Measurements from ENCODE around the gene SOX9. TPM values are rescaled to one million over a fixed set of nuclear protein-coding genes. Genes with fewer than 3 reads are reported as not detected.
"Not testable (repeated sequence)": the region's sequence is repeated elsewhere in the genome, so short reads cannot be mapped to it uniquely, and the experiment has no call there.

SOX9 gene
- total RNA-seq, 1 donor from 2014 or later, result 6.3 TPM

- no peaks in the 10 kb centered on the region for H3K36me3 ChIP-seq (ENCODE audit: control insufficient read depth in 3 of 3, insufficient read depth in 3 of 3, low read length in 3 of 3)
- no peaks in the 10 kb centered on the region for H3K4me1 ChIP-seq (ENCODE audit: control insufficient read depth in 3 of 3, insufficient read depth in 3 of 3, low read length in 3 of 3)
- no peak overlapping the region for H3K27ac ChIP-seq (ENCODE audit: low read depth, low read length)
- no peak overlapping the region for H3K9ac ChIP-seq (ENCODE audit: low read depth in 1 of 3, low read length in 3 of 3)
- peaks cover 0 to 4% (median 0%) of the 10 kb centered on the region in 3 donors for H3K27me3 ChIP-seq (ENCODE audit: control insufficient read depth in 3 of 3, insufficient read depth in 3 of 3, low read length in 3 of 3)
- no peak overlapping the region for H3K4me3 ChIP-seq (ENCODE audit: low read length in 3 of 3)
- H3K9me3 ChIP-seq (ENCODE audit: control insufficient read depth in 3 of 3, low read length in 3 of 3), result no peaks in the 10 kb centered on the region
These were observed 18.4 kb downstream of the SOX9 start for GRCh38 chr17:72139212-72139611.

- Histone ChIP-seq H3K9ac (ENCODE audit: low read depth in 1 of 3, low read length in 3 of 3) (no peak overlapping the region), H3K4me1 (ENCODE audit: control insufficient read depth in 3 of 3, insufficient read depth in 3 of 3, low read length in 3 of 3) (no peaks in the 10 kb centered on the region), H3K27me3 (ENCODE audit: control insufficient read depth in 3 of 3, insufficient read depth in 3 of 3, low read length in 3 of 3) (peaks cover 0 to 4% (median 0%) of the 10 kb centered on the region in 3 donors), H3K27ac (ENCODE audit: low read depth, low read length) (no peak overlapping the region), H3K36me3 (ENCODE audit: control insufficient read depth in 3 of 3, insufficient read depth in 3 of 3, low read length in 3 of 3) (no peaks in the 10 kb centered on the region), H3K9me3 (ENCODE audit: control insufficient read depth in 3 of 3, low read length in 3 of 3) (no peaks in the 10 kb centered on the region), H3K4me3 (ENCODE audit: low read length in 3 of 3) (no peak overlapping the region)
These were observed 20.5 kb downstream of the SOX9 start for GRCh38 chr17:72141336-72141735.

DNA sequence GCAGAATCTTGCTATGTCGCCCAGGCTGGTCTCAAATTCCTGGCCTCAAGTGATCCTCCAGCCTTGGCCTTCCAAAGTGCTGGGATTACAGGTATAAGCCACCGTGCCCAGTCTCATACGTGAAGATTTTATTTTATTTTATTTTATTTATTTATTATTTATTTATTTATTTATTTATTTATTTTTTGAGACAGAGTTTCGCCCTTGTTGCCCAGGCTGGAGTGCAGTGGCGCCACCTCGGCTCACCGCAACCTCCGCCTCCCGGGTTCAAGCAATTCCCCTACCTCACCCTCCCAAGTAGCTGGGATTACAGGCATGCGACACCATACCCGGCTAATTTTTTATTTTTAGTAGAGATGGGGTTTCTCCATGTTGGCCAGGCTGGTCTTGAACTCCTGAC lies 21.3 kb downstream of the SOX9 start:
- not testable (repeated sequence) for H3K4me3 ChIP-seq (ENCODE audit: low read length in 3 of 3); H3K4me1 ChIP-seq (ENCODE audit: control insufficient read depth in 3 of 3, insufficient read depth in 3 of 3, low read length in 3 of 3); H3K27ac ChIP-seq (ENCODE audit: low read depth, low read length); H3K9ac ChIP-seq (ENCODE audit: low read depth in 1 of 3, low read length in 3 of 3); H3K9me3 ChIP-seq (ENCODE audit: control insufficient read depth in 3 of 3, low read length in 3 of 3); H3K36me3 ChIP-seq (ENCODE audit: control insufficient read depth in 3 of 3, insufficient read depth in 3 of 3, low read length in 3 of 3); H3K27me3 ChIP-seq (ENCODE audit: control insufficient read depth in 3 of 3, insufficient read depth in 3 of 3, low read length in 3 of 3)

- H3K27ac ChIP-seq (ENCODE audit: low read depth, low read length), result no peak overlapping the region
- H3K4me3 ChIP-seq (ENCODE audit: low read length in 3 of 3), result no peak overlapping the region
- no peak overlapping the region for H3K9ac ChIP-seq (ENCODE audit: low read depth in 1 of 3, low read length in 3 of 3)
- peaks cover 0 to 4% (median 0%) of the 10 kb centered on the region in 3 donors for H3K27me3 ChIP-seq (ENCODE audit: control insufficient read depth in 3 of 3, insufficient read depth in 3 of 3, low read length in 3 of 3)
- no peaks in the 10 kb centered on the region for H3K4me1 ChIP-seq (ENCODE audit: control insufficient read depth in 3 of 3, insufficient read depth in 3 of 3, low read length in 3 of 3)
- H3K9me3 ChIP-seq (ENCODE audit: control insufficient read depth in 3 of 3, low read length in 3 of 3), result no peaks in the 10 kb centered on the region
- H3K36me3 ChIP-seq (ENCODE audit: control insufficient read depth in 3 of 3, insufficient read depth in 3 of 3, low read length in 3 of 3), result no peaks in the 10 kb centered on the region
These were observed 21.8 kb downstream of the SOX9 start for GRCh38 chr17:72142614-72143013.

GRCh38 chr17:72143245-72143644 lies 22.4 kb downstream of the SOX9 start:
- Histone ChIP-seq H3K36me3 (ENCODE audit: control insufficient read depth in 3 of 3, insufficient read depth in 3 of 3, low read length in 3 of 3) (no peaks in the 10 kb centered on the region), H3K4me1 (ENCODE audit: control insufficient read depth in 3 of 3, insufficient read depth in 3 of 3, low read length in 3 of 3) (no peaks in the 10 kb centered on the region), H3K9me3 (ENCODE audit: control insufficient read depth in 3 of 3, low read length in 3 of 3) (no peaks in the 10 kb centered on the region), H3K27me3 (ENCODE audit: control insufficient read depth in 3 of 3, insufficient read depth in 3 of 3, low read length in 3 of 3) (peaks cover 0 to 4% (median 0%) of the 10 kb centered on the region in 3 donors), H3K27ac (ENCODE audit: low read depth, low read length) (no peak overlapping the region), H3K4me3 (ENCODE audit: low read length in 3 of 3) (no peak overlapping the region), H3K9ac (ENCODE audit: low read depth in 1 of 3, low read length in 3 of 3) (no peak overlapping the region)

GRCh38 chr17:72144101-72144500 lies 23.3 kb downstream of the SOX9 start:
- no peaks in the 10 kb centered on the region for H3K36me3 ChIP-seq (ENCODE audit: control insufficient read depth in 3 of 3, insufficient read depth in 3 of 3, low read length in 3 of 3)
- H3K27ac ChIP-seq (ENCODE audit: low read depth, low read length), result no peak overlapping the region
- no peak overlapping the region for H3K4me3 ChIP-seq (ENCODE audit: low read length in 3 of 3)
- H3K4me1 ChIP-seq (ENCODE audit: control insufficient read depth in 3 of 3, insufficient read depth in 3 of 3, low read length in 3 of 3), result no peaks in the 10 kb centered on the region
- no peak overlapping the region for H3K9ac ChIP-seq (ENCODE audit: low read depth in 1 of 3, low read length in 3 of 3)
- H3K9me3 ChIP-seq (ENCODE audit: control insufficient read depth in 3 of 3, low read length in 3 of 3), result no peaks in the 10 kb centered on the region
- peaks cover 0 to 6% (median 0%) of the 10 kb centered on the region in 3 donors for H3K27me3 ChIP-seq (ENCODE audit: control insufficient read depth in 3 of 3, insufficient read depth in 3 of 3, low read length in 3 of 3)

DNA sequence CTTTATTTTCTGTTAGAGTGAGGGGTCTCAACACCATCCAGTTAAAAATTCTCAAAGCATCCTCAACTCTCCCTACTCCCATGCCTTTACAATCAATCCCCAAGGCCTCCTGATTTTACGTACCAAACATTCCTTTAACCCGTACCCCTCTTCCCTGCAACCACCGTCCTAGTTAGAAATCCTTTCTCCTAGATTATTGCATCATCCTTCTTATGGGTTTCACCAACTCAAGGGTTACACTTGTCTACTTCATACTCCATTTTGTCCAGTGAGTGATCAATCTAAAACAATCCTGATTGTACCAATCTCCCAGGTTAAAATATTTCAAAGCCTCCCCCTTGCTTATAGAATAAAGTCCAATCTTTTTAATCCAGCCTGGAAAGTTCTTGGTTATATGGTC lies 24.7 kb downstream of the SOX9 start:
- Histone ChIP-seq H3K4me3 (ENCODE audit: low read length in 3 of 3) (no peak overlapping the region), H3K9ac (ENCODE audit: low read depth in 1 of 3, low read length in 3 of 3) (no peak overlapping the region), H3K27ac (ENCODE audit: low read depth, low read length) (no peak overlapping the region), H3K36me3 (ENCODE audit: control insufficient read depth in 3 of 3, insufficient read depth in 3 of 3, low read length in 3 of 3) (no peaks in the 10 kb centered on the region), H3K9me3 (ENCODE audit: control insufficient read depth in 3 of 3, low read length in 3 of 3) (no peaks in the 10 kb centered on the region), H3K4me1 (ENCODE audit: control insufficient read depth in 3 of 3, insufficient read depth in 3 of 3, low read length in 3 of 3) (no peaks in the 10 kb centered on the region), H3K27me3 (ENCODE audit: control insufficient read depth in 3 of 3, insufficient read depth in 3 of 3, low read length in 3 of 3) (peaks cover 0 to 2% (median 0%) of the 10 kb centered on the region in 3 donors)

- H3K9ac ChIP-seq (ENCODE audit: low read depth in 1 of 3, low read length in 3 of 3), result no peak overlapping the region
- H3K4me1 ChIP-seq (ENCODE audit: control insufficient read depth in 3 of 3, insufficient read depth in 3 of 3, low read length in 3 of 3), result no peaks in the 10 kb centered on the region
- H3K27ac ChIP-seq (ENCODE audit: low read depth, low read length), result no peak overlapping the region
- no peak overlapping the region for H3K4me3 ChIP-seq (ENCODE audit: low read length in 3 of 3)
- H3K27me3 ChIP-seq (ENCODE audit: control insufficient read depth in 3 of 3, insufficient read depth in 3 of 3, low read length in 3 of 3), result peaks cover 0 to 2% (median 0%) of the 10 kb centered on the region in 3 donors
- H3K36me3 ChIP-seq (ENCODE audit: control insufficient read depth in 3 of 3, insufficient read depth in 3 of 3, low read length in 3 of 3), result no peaks in the 10 kb centered on the region
- no peaks in the 10 kb centered on the region for H3K9me3 ChIP-seq (ENCODE audit: control insufficient read depth in 3 of 3, low read length in 3 of 3)
These were observed 25.1 kb downstream of the SOX9 start for GRCh38 chr17:72145962-72146361.

DNA sequence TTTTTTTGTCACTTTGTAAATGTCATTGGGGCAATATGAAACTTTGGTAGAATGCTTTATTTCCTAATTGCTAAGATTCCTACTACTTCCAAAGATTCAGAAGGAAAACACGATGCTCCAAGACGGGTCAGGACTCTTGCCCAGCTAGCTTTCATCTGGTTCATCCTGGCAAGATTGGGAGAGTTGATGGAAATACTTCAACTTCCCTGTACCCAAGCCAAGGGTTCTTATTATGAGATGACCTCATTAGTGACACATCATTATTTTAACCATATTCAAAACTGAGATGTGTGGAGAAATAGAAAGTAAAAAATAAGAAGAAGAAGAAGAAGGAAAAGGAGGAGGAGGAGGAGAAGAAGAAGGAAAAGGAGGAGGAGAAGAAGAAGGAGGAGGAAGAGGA lies 25.6 kb downstream of the SOX9 start:
- H3K36me3 ChIP-seq (ENCODE audit: control insufficient read depth in 3 of 3, insufficient read depth in 3 of 3, low read length in 3 of 3), result no peaks in the 10 kb centered on the region
- peaks cover 0 to 2% (median 0%) of the 10 kb centered on the region in 3 donors for H3K27me3 ChIP-seq (ENCODE audit: control insufficient read depth in 3 of 3, insufficient read depth in 3 of 3, low read length in 3 of 3)
- no peaks in the 10 kb centered on the region for H3K9me3 ChIP-seq (ENCODE audit: control insufficient read depth in 3 of 3, low read length in 3 of 3)
- H3K27ac ChIP-seq (ENCODE audit: low read depth, low read length), result no peak overlapping the region
- no peak overlapping the region for H3K9ac ChIP-seq (ENCODE audit: low read depth in 1 of 3, low read length in 3 of 3)
- H3K4me1 ChIP-seq (ENCODE audit: control insufficient read depth in 3 of 3, insufficient read depth in 3 of 3, low read length in 3 of 3), result peaks cover 0 to 4% (median 0%) of the 10 kb centered on the region in 3 donors
- H3K4me3 ChIP-seq (ENCODE audit: low read length in 3 of 3), result no peak overlapping the region

DNA sequence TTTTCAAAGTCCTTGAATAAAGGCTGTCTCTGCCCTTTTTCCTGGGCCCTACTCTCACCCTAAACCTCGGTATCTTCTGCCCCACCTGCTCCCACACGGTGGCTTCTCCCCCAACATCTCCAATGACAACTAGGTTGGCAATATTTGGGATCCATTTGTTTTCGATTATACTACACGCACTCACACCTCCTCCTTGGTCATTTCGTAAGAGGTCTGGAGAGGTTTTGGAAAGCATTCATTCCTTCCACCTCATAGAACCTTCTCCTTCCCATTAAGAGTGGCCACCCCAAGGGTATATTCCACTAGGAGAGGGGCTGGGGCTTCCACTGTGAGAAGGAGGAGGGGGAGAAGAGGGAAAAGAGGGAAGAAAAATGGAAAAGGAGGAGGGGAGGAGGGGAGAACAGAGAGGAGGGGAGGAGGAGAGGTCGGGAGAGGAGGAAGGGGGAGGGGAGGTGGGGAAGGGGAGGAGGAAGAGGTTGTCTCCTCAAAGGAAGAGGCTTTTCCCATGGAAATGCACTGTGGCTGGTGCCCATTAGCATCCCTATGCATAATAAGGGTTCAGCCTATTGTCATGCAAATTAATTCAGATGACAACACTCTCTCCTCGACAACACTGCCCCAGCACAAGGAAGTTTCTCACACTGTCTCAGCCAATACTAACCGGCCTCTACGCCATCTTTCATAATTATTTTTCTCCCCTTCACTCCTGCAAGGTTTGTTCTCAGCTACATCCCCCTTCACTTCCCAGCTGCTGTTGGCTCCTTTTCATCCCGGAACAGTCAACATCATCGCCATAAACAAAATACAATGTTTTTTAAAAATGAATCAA lies 30.0 kb downstream of the SOX9 start:
- H3K36me3 ChIP-seq (ENCODE audit: control insufficient read depth in 3 of 3, insufficient read depth in 3 of 3, low read length in 3 of 3), result no peaks in the 10 kb centered on the region
- H3K27me3 ChIP-seq (ENCODE audit: control insufficient read depth in 3 of 3, insufficient read depth in 3 of 3, low read length in 3 of 3), result peaks cover 0 to 2% (median 0%) of the 10 kb centered on the region in 3 donors
- H3K27ac ChIP-seq (ENCODE audit: low read depth, low read length), result peak overlapping the region; percentile 41
- no peak overlapping the region for H3K9ac ChIP-seq (ENCODE audit: low read depth in 1 of 3, low read length in 3 of 3)
- peaks cover 0 to 8% (median 6%) of the 10 kb centered on the region in 3 donors for H3K4me1 ChIP-seq (ENCODE audit: control insufficient read depth in 3 of 3, insufficient read depth in 3 of 3, low read length in 3 of 3)
- H3K4me3 ChIP-seq (ENCODE audit: low read length in 3 of 3), result peak overlapping the region in 1 of 3 donors; percentile 9
- no peaks in the 10 kb centered on the region for H3K9me3 ChIP-seq (ENCODE audit: control insufficient read depth in 3 of 3, low read length in 3 of 3)
